ENCODE results near the gene SOX5.

The SOX5 gene

GRCh38 chr12:23618718-23619117 is 330.8 kb downstream of the SOX5 start:
- H3K27me3 Mint-ChIP-seq (ENCODE audit: low read depth), result no peaks in the 10 kb centered on the region
- peaks cover 33% of the 10 kb centered on the region for H3K4me1 Mint-ChIP-seq
- no peaks in the 10 kb centered on the region for H3K9me3 Mint-ChIP-seq
- H3K4me3 Mint-ChIP-seq, result no peak overlapping the region
- no peak overlapping the region for H3K27ac Mint-ChIP-seq
- peaks cover 13% of the 10 kb centered on the region for H3K36me3 Mint-ChIP-seq (ENCODE audit: low read depth)
- no peak for TF ChIP-seq CTCF (IDR thresholded peaks at IDR 0.05; ENCODE audit: unreplicated experiment in 3 of 3)

- peaks cover 13% of the 10 kb centered on the region for H3K36me3 Mint-ChIP-seq (ENCODE audit: low read depth)
- no peak overlapping the region for H3K27ac Mint-ChIP-seq
- H3K4me3 Mint-ChIP-seq, result no peak overlapping the region
- no peaks in the 10 kb centered on the region for H3K9me3 Mint-ChIP-seq
- H3K27me3 Mint-ChIP-seq (ENCODE audit: low read depth), result no peaks in the 10 kb centered on the region
- peaks cover 33% of the 10 kb centered on the region for H3K4me1 Mint-ChIP-seq
- TF ChIP-seq CTCF (IDR thresholded peaks at IDR 0.05; ENCODE audit: unreplicated experiment in 3 of 3), result no peak
These were observed 331.7 kb downstream of the SOX5 start for GRCh38 chr12:23617749-23618148.

- Mint-ChIP-seq H3K27ac (no peak overlapping the region), H3K4me1 (peaks cover 16% of the 10 kb centered on the region)
These were observed 335.2 kb downstream of the SOX5 start for GRCh38 chr12:23614280-23614679.

GRCh38 chr12:23611320-23611719 is 338.1 kb downstream of the SOX5 start:
- no peaks in the 10 kb centered on the region for H3K27me3 Mint-ChIP-seq (ENCODE audit: low read depth)
- H3K4me1 Mint-ChIP-seq, result peaks cover 2% of the 10 kb centered on the region
- TF ChIP-seq CTCF (IDR thresholded peaks at IDR 0.05; ENCODE audit: unreplicated experiment in 3 of 3), result no peak
- no peaks in the 10 kb centered on the region for H3K9me3 Mint-ChIP-seq
- no peak overlapping the region for H3K27ac Mint-ChIP-seq
- peaks cover 11% of the 10 kb centered on the region for H3K36me3 Mint-ChIP-seq (ENCODE audit: low read depth)
- no peak overlapping the region for H3K4me3 Mint-ChIP-seq

More at GRCh38 chr12:23614280-23614679, 335.2 kb downstream of the SOX5 start:
- H3K27me3 Mint-ChIP-seq (ENCODE audit: low read depth), result no peaks in the 10 kb centered on the region
- H3K9me3 Mint-ChIP-seq, result no peaks in the 10 kb centered on the region
- TF ChIP-seq CTCF (IDR thresholded peaks at IDR 0.05; ENCODE audit: unreplicated experiment in 3 of 3), result no peak
- H3K36me3 Mint-ChIP-seq (ENCODE audit: low read depth), result peaks cover 13% of the 10 kb centered on the region
- H3K4me3 Mint-ChIP-seq, result no peak overlapping the region

GRCh38 chr12:23600919-23601318 is 348.6 kb downstream of the SOX5 start:
- Mint-ChIP-seq H3K4me3 (no peak overlapping the region), H3K4me1 (no peaks in the 10 kb centered on the region), H3K27me3 (ENCODE audit: low read depth) (no peaks in the 10 kb centered on the region), H3K36me3 (ENCODE audit: low read depth) (peaks cover 43% of the 10 kb centered on the region), H3K27ac (no peak overlapping the region), H3K9me3 (peaks cover 7% of the 10 kb centered on the region)
- no peak for TF ChIP-seq CTCF (IDR thresholded peaks at IDR 0.05; ENCODE audit: unreplicated experiment in 3 of 3)

GRCh38 chr12:23596568-23596967 is 352.9 kb downstream of the SOX5 start:
- Mint-ChIP-seq H3K4me3 (no peak overlapping the region), H3K27ac (no peak overlapping the region), H3K36me3 (ENCODE audit: low read depth) (peaks cover 20% of the 10 kb centered on the region), H3K27me3 (ENCODE audit: low read depth) (no peaks in the 10 kb centered on the region), H3K4me1 (no peaks in the 10 kb centered on the region), H3K9me3 (peaks cover 7% of the 10 kb centered on the region)
- no peak for TF ChIP-seq CTCF (IDR thresholded peaks at IDR 0.05; ENCODE audit: unreplicated experiment in 3 of 3)
